SK-N-SH (cell line): Measurements from ENCODE around the gene KRT14. TPM values are rescaled to one million over a fixed set of nuclear protein-coding genes. Genes with fewer than 3 reads are reported as not detected.
"Not testable (repeated sequence)": the region's sequence is repeated elsewhere in the genome, so short reads cannot be mapped to it uniquely, and the experiment has no call there.

Experiments
- CTCF ChIA-PET: fragments of 300-600, 350-600 bp; formaldehyde crosslinking; extraction: SDS; loops from one replicate; lab custom pipeline; 2021; lab: Yijun Ruan, JAX
- POLR2A ChIA-PET: fragments of 350-600 bp; sonication (Branson Sonifier 250); formaldehyde crosslinking; extraction: SDS; loops from one replicate; lab custom pipeline; 2020; ENCODE audit warnings: antibody characterized with exemption, inconsistent platforms; lab: Yijun Ruan, JAX
- DNase-seq: peaks from one replicate; pipeline ENCODE4 v3.0.0; 2012
- H2AFZ ChIP-seq: fragments of 200-600 bp; sonication (generic); 2 replicates; pipeline ENCODE4 v1.8.1; 2016; ENCODE audit warnings: antibody characterized with exemption, mild to moderate bottlenecking, low read depth
- H3F3A ChIP-seq: fragments of 200-600 bp; sonication (generic); replicated peaks from 2 replicates; pipeline ENCODE3; 2016; ENCODE audit warnings: antibody characterized with exemption, mild to moderate bottlenecking; ENCODE audit not compliant: insufficient read depth
- H3K27ac ChIP-seq, 2 experiments: fragments of 200-500 bp in 1 of 2; fragments of 200-600 bp in 1 of 2; sonication (Bioruptor generic) in 1 of 2; sonication (generic), shearing (Covaris generic) in 1 of 2; 2 replicates each; pipeline versions ENCODE4 v1.5.1 to v1.6.1; 2014 to 2016; ENCODE audit warnings: low read depth in 2 of 2, inconsistent platforms in 1 of 2, low read length in 1 of 2, mild to moderate bottlenecking in 1 of 2, mixed read lengths in 1 of 2
- H3K27me3 ChIP-seq: fragments of 200-600 bp; sonication (generic), shearing (Covaris generic); 2 replicates; pipeline ENCODE4 v1.6.1; 2016; ENCODE audit warnings: mixed run types; ENCODE audit not compliant: insufficient read depth
- H3K36me3 ChIP-seq, 2 experiments: fragments of 200-500 bp in 1 of 2; fragments of 200-600 bp in 1 of 2; sonication (Bioruptor generic) in 1 of 2; sonication (generic) in 1 of 2; replicated peaks in 1 of 2; 2 replicates each; pipeline versions ENCODE3 to v1.5.1; 2014 to 2016; ENCODE audit warnings: low read length in 1 of 2, mild to moderate bottlenecking in 1 of 2; ENCODE audit not compliant: insufficient read depth in 2 of 2, control insufficient read depth in 1 of 2
- H3K4me1 ChIP-seq, 2 experiments: fragments of 200-500 bp in 1 of 2; fragments of 200-600 bp in 1 of 2; sonication (Bioruptor generic) in 1 of 2; sonication (generic), shearing (Covaris generic) in 1 of 2; 2 replicates each; pipeline versions ENCODE4 v1.5.1 to v1.6.1; 2014 to 2016; ENCODE audit warnings: low read depth in 1 of 2, low read length in 1 of 2, mixed run types in 1 of 2; ENCODE audit not compliant: insufficient read depth in 2 of 2, control insufficient read depth in 1 of 2
- H3K4me2 ChIP-seq: fragments of 200-600 bp; sonication (generic), shearing (Covaris generic); 2 replicates; pipeline ENCODE4 v1.6.1; 2017; ENCODE audit warnings: mixed run types
- H3K4me3 ChIP-seq, 2 experiments: fragments of 200-500 bp in 1 of 2; fragments of 200-600 bp in 1 of 2; sonication (Bioruptor generic) in 1 of 2; sonication (generic), shearing (Covaris generic) in 1 of 2; 2 replicates each; pipeline versions ENCODE4 v1.5.1 to v1.8.1; 2014 to 2016; ENCODE audit warnings: low read depth in 2 of 2, inconsistent platforms in 1 of 2, low read length in 1 of 2, mild to moderate bottlenecking in 1 of 2, mixed read lengths in 1 of 2, moderate library complexity in 1 of 2
- H3K79me2 ChIP-seq: fragments of 200-600 bp; sonication (generic); 2 replicates; pipeline ENCODE4 v1.8.1; 2017; ENCODE audit warnings: mild to moderate bottlenecking; ENCODE audit not compliant: insufficient read depth
- H3K9ac ChIP-seq: fragments of 200-600 bp; sonication (generic); 2 replicates; pipeline ENCODE4 v1.6.1; 2017; ENCODE audit warnings: mixed run types
- H3K9me2 ChIP-seq: fragments of 200-600 bp; sonication (generic); 2 replicates; pipeline ENCODE4 v1.6.1; 2017; ENCODE audit warnings: mixed run types
- H3K9me3 ChIP-seq: fragments of 200-600 bp; sonication (generic); 2 replicates; pipeline ENCODE4 v1.6.1; 2017; ENCODE audit warnings: mixed run types, mild to moderate bottlenecking, moderate library complexity
- H4K20me1 ChIP-seq: fragments of 200-600 bp; sonication (generic); 2 replicates; pipeline ENCODE4 v1.6.1; 2017; ENCODE audit warnings: mild to moderate bottlenecking, mixed run types; ENCODE audit not compliant: insufficient read depth
- ELF1 ChIP-seq: IDR thresholded peaks from 2 replicates; pipeline ENCODE4 v1.4.0; 2012
- EP300 ChIP-seq, 2 experiments: IDR thresholded peaks; 2 replicates each; pipeline versions ENCODE4 v1.4.0 to v1.6.1; 2012; ENCODE audit warnings: borderline replicate concordance in 1 of 2, low read depth in 1 of 2, low read length in 1 of 2
- FOSL2 ChIP-seq: IDR thresholded peaks from 2 replicates; pipeline ENCODE4 v1.4.0; 2012; ENCODE audit warnings: low read depth, mild to moderate bottlenecking, moderate library complexity, borderline replicate concordance
- MEF2A ChIP-seq: IDR thresholded peaks from 2 replicates; pipeline ENCODE4 v1.4.0; 2012; ENCODE audit warnings: low read depth, borderline replicate concordance
- RAD21 ChIP-seq: IDR thresholded peaks from 2 replicates; pipeline ENCODE4 v1.6.1; 2012; ENCODE audit warnings: mild to moderate bottlenecking, low read length
- SIN3A ChIP-seq: IDR thresholded peaks from 2 replicates; pipeline ENCODE4 v1.6.1; 2012; ENCODE audit warnings: low read depth, mild to moderate bottlenecking, low read length, moderate library complexity, borderline replicate concordance
- SMC3 ChIP-seq: IDR thresholded peaks from 2 replicates; pipeline ENCODE4 v1.6.1; 2012; ENCODE audit warnings: low read depth, low read length, improper control_type of control experiment
- TEAD4 ChIP-seq: IDR thresholded peaks from 2 replicates; pipeline ENCODE4 v1.4.0; 2012; ENCODE audit warnings: mild to moderate bottlenecking, borderline replicate concordance; ENCODE audit not compliant: insufficient read depth
- WGBS: methylation state at CpG from one replicate; pipeline ENCODE4 v1.1.6; 2017; ENCODE audit warnings: low lambda C conversion rate; 5-methylcytosine and 5-hydroxymethylcytosine counted together
- polyA plus RNA-seq, 3 experiments: library from polyadenylated mRNA; depleted of rRNA; stranded (reverse); fragments of >200 nt; gene quantifications; 2 replicates each; pipeline ENCODE4 v1.2.3, GENCODE V29; 2012
- TF ChIP-seq, protein P1 (sequence below): IDR thresholded peaks from 2 replicates; pipeline ENCODE4; 2012
- TF ChIP-seq, protein P2 (sequence below): fragments of 200-600 bp; sonication (generic); IDR thresholded peaks from 2 replicates; pipeline ENCODE4 v1.6.1; 2017; ENCODE audit warnings: antibody characterized with exemption, mild to moderate bottlenecking, moderate library complexity

Gene KRT14
- polyA plus RNA-seq, 1 of the 3 experiments (the other 2 are of a cell fraction), result not detected

DNA sequence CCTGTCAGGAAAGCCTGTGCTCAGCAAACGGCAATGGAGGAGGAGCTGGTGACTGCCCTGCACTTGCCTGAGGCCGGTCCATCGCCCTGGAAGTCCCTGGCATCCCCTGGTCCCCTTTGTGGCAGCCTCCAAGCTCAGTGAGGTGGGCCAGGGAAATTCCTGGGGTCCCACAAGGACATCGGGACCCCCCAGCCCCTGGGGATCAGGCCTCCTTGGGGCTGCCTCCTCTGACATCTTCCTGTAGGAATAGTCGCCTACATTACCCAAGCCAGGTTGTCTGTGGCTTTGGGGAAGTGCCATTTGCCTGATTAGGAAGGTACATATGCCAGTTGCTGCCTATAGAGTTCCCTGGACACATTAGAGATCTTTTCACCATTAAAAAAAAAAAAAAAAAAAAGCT is 7.7 kb downstream of the KRT14 start:
- no peak for DNase-seq
- Histone ChIP-seq H3K4me2 (no peak overlapping the region), H3F3A (no peaks in the 10 kb centered on the region), H4K20me1 (no peaks in the 10 kb centered on the region), H3K4me3 (no peak overlapping the region), H3K9me2 (no peaks in the 10 kb centered on the region), H3K79me2 (no peaks in the 10 kb centered on the region), H2AFZ (no peak overlapping the region), H3K27me3 (peaks cover 5% of the 10 kb centered on the region; the same call in 1 of the 2 replicates), H3K9me3 (no peaks in the 10 kb centered on the region), H3K4me1 (peaks cover 0 to 3% of the 10 kb centered on the region in 2 experiments; a peak in 1 of 4 replicates), H3K9ac (no peak overlapping the region), H3K27ac (no peak overlapping the region), H3K36me3 (no peaks in the 10 kb centered on the region)
- ChIA-PET POLR2A (interaction anchor here (1.1 kb wide), 1 partner anchor 70 kb away, joined by 3 read pairs; no protein-coding TSS in a partner anchor), CTCF (interaction anchor here (0.5 to 2.7 kb wide), 17 partner anchors 11 to 760 kb away, joined by 3 to 57 read pairs (median 5); no protein-coding TSS in a partner anchor)
- TF ChIP-seq FOSL2 (no peak), SIN3A (no peak), ELF1 (no peak)
- WGBS, result 41% methylated on average over 3 of the region's 5 CpGs

DNA sequence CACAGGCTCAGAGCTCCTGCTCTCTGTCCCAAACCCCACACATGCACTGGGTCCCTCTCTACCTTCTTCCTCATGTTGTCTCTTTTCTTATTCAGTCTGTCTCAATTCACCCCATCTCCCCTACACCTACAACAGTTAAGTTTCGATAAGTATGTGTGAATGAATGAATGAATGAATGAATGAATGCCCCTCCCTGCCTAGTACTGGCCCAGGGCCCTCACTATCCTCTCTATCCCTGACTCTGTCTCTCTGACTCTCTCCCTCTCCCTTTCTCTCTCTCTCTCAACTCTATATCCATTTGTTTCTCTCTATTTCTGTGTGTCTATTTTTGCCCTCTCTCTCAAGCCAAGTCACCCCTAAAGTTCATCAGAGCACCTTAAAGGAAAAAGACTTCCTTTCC is 8.2 kb downstream of the KRT14 start:
- CTCF ChIA-PET, result interaction anchor here (1.6 to 2.7 kb wide), 7 partner anchors 11 to 669 kb away, joined by 4 to 57 read pairs (median 22); no protein-coding TSS in a partner anchor
- Histone ChIP-seq H3K79me2 (no peaks in the 10 kb centered on the region), H3K27ac (no peak overlapping the region), H3K9me3 (no peaks in the 10 kb centered on the region), H3K4me1 (peaks cover 0 to 3% of the 10 kb centered on the region in 2 experiments; a peak in 1 of 4 replicates), H3K4me2 (no peak overlapping the region), H3K4me3 (no peak overlapping the region), H3K9me2 (no peaks in the 10 kb centered on the region), H3F3A (no peaks in the 10 kb centered on the region), H3K36me3 (no peaks in the 10 kb centered on the region), H3K27me3 (peaks cover 10% of the 10 kb centered on the region; the same call in 1 of the 2 replicates), H4K20me1 (no peaks in the 10 kb centered on the region), H2AFZ (no peak overlapping the region), H3K9ac (no peak overlapping the region)
- DNase-seq, result no peak
- POLR2A ChIA-PET, result interaction anchor here (1.0 kb wide), 1 partner anchor 86 kb away, joined by 3 read pairs; no protein-coding TSS in a partner anchor
- TF ChIP-seq, protein P1, sequence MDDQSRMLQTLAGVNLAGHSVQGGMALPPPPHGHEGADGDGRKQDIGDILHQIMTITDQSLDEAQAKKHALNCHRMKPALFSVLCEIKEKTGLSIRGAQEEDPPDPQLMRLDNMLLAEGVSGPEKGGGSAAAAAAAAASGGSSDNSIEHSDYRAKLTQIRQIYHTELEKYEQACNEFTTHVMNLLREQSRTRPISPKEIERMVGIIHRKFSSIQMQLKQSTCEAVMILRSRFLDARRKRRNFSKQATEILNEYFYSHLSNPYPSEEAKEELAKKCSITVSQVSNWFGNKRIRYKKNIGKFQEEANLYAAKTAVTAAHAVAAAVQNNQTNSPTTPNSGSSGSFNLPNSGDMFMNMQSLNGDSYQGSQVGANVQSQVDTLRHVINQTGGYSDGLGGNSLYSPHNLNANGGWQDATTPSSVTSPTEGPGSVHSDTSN, result no peak
- TF ChIP-seq, protein P2, sequence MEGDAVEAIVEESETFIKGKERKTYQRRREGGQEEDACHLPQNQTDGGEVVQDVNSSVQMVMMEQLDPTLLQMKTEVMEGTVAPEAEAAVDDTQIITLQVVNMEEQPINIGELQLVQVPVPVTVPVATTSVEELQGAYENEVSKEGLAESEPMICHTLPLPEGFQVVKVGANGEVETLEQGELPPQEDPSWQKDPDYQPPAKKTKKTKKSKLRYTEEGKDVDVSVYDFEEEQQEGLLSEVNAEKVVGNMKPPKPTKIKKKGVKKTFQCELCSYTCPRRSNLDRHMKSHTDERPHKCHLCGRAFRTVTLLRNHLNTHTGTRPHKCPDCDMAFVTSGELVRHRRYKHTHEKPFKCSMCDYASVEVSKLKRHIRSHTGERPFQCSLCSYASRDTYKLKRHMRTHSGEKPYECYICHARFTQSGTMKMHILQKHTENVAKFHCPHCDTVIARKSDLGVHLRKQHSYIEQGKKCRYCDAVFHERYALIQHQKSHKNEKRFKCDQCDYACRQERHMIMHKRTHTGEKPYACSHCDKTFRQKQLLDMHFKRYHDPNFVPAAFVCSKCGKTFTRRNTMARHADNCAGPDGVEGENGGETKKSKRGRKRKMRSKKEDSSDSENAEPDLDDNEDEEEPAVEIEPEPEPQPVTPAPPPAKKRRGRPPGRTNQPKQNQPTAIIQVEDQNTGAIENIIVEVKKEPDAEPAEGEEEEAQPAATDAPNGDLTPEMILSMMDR, result no peak
- TF ChIP-seq RAD21 (no peak), MEF2A (no peak), EP300 (IDR thresholded peaks at IDR 0.05; ENCODE audit: borderline replicate concordance in 1 of 2, low read depth in 1 of 2, low read length in 1 of 2) (no peak), SMC3 (no peak), TEAD4 (no peak)
- WGBS, result 36% methylated on average over 1 of the region's 1 CpG

DNA sequence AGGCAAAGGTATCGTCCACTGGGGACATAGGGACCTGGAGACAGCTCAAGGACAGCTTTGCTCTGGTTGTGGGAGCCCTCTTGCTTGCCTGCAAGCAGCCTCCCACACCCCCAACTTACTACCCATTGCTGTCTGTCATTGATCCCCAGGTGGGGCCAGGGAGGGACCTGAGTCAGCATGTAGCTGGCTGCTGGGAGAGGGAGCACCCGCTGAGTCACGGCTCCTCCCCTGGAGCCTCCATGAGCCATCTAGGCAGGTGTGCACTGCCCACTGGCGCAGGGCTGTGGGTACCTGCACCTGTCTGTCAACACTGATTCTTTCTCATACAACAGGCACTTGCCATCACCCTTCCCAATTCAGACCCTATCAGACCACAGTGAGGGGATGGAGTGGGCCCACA is 10.0 kb downstream of the KRT14 start:
- WGBS, result 33% methylated on average over 1 of the region's 4 CpGs
- H3K9me3 ChIP-seq, H3K36me3 ChIP-seq, H3K4me3 ChIP-seq, H3K9me2 ChIP-seq, H2AFZ ChIP-seq, H4K20me1 ChIP-seq, H3K4me2 ChIP-seq, DNase-seq, H3K79me2 ChIP-seq, H3K9ac ChIP-seq, POLR2A ChIA-PET, H3K27ac ChIP-seq, H3K4me1 ChIP-seq, H3F3A ChIP-seq: not testable (repeated sequence)
- peaks cover 22% of the 10 kb centered on the region; the same call in 1 of the 2 replicates for H3K27me3 ChIP-seq
- CTCF ChIA-PET, result interaction anchor here (1.6 to 2.5 kb wide), 4 partner anchors 19 to 86 kb away, joined by 4 to 13 read pairs (median 8); no protein-coding TSS in a partner anchor
